AG04450 (cell line): ENCODE measurements around the gene MX1. TPM values are rescaled to one million over a fixed set of nuclear protein-coding genes. Genes with fewer than 3 reads are reported as not detected.

Experiments used
- CTCF ChIA-PET: fragments of 300-600, 350-600 bp; formaldehyde crosslinking; extraction: SDS; loops from one replicate; lab custom pipeline; 2022; ENCODE audit warnings: antibody characterized with exemption, inconsistent platforms; lab: Charles Lee
- POLR2A ChIA-PET: fragments of 350-600 bp; formaldehyde crosslinking; extraction: SDS; loops from one replicate; lab custom pipeline; 2021; ENCODE audit warnings: antibody characterized with exemption, inconsistent platforms; lab: Yijun Ruan, JAX
- DNase-seq: peaks from one replicate; pipeline ENCODE4 v3.0.0-alpha.2; 2011; ENCODE audit warnings: low read depth, low spot score
- H3K27ac ChIP-seq: one replicate; pipeline ENCODE4 v1.5.1; 2012; ENCODE audit warnings: low read depth, low read length, control low read depth
- H3K27me3 ChIP-seq: one replicate; pipeline ENCODE4 v1.6.0; 2012; ENCODE audit warnings: low read length; ENCODE audit not compliant: control insufficient read depth, insufficient read depth
- H3K4me3 ChIP-seq: 2 replicates; pipeline ENCODE4 v1.5.1; 2011; ENCODE audit warnings: mild to moderate bottlenecking, low read depth, low read length, control low read depth
- H3K9me3 ChIP-seq: 2 replicates; pipeline ENCODE4 v1.5.1; 2012; ENCODE audit warnings: low read length; ENCODE audit not compliant: control insufficient read depth, insufficient read depth
- CTCF ChIP-seq: IDR thresholded peaks from 2 replicates; pipeline ENCODE4 v1.5.1; 2011; ENCODE audit warnings: low read depth, low read length, control low read depth, inconsistent platforms
- polyA plus RNA-seq: library from polyadenylated mRNA; depleted of rRNA; stranded (reverse); fragments of >200 nt; gene quantifications from 2 replicates; pipeline ENCODE4 v1.2.3, GENCODE V29; 2011

MX1 gene
- polyA plus RNA-seq, 1 experiment, result 1.3 TPM

GRCh38 chr21:41459884-41460534 lies 34.0 kb downstream of the MX1 start:
- CTCF ChIA-PET, result interaction anchor here (1.0 to 6.5 kb wide), 2 partner anchors 173 to 177 kb away, joined by 4 to 66 read pairs; no protein-coding TSS in a partner anchor
- H3K9me3 ChIP-seq, result no peaks in the 10 kb centered on the region; the same call in 1 of the 2 replicates
- POLR2A ChIA-PET, result no interaction called here
- no peak for TF ChIP-seq CTCF
- no peak overlapping the region for H3K4me3 ChIP-seq
- peaks cover 2% of the 10 kb centered on the region for H3K27me3 ChIP-seq
- no peak for DNase-seq
- no peak overlapping the region for H3K27ac ChIP-seq

GRCh38 chr21:41460578-41461527 lies 34.8 kb downstream of the MX1 start:
- DNase-seq, result peak; percentile 43
- no peaks in the 10 kb centered on the region; the same call in 1 of the 2 replicates for H3K9me3 ChIP-seq
- ChIA-PET CTCF (interaction anchor here (1.0 to 6.5 kb wide), 2 partner anchors 174 to 177 kb away, joined by 4 to 66 read pairs; no protein-coding TSS in a partner anchor), POLR2A (no interaction called here)
- no peak overlapping the region for H3K27ac ChIP-seq
- no peak overlapping the region for H3K4me3 ChIP-seq
- H3K27me3 ChIP-seq, result peaks cover 2% of the 10 kb centered on the region
- peak; percentile 90 for TF ChIP-seq CTCF

- ChIA-PET CTCF (no interaction called here), POLR2A (no interaction called here)
- DNase-seq, result no peak
- peaks cover 4% of the 10 kb centered on the region; the same call in 1 of the 2 replicates for H3K9me3 ChIP-seq
- peaks cover 2% of the 10 kb centered on the region for H3K27me3 ChIP-seq
- TF ChIP-seq CTCF, result no peak
- no peak overlapping the region for H3K27ac ChIP-seq
- no peak overlapping the region for H3K4me3 ChIP-seq
Observed at GRCh38 chr21:41465176-41465781, 39.2 kb downstream of the MX1 start.

- Histone ChIP-seq H3K27me3 (peaks cover 5% of the 10 kb centered on the region), H3K4me3 (no peak overlapping the region), H3K9me3 (peaks cover 4% of the 10 kb centered on the region; the same call in 1 of the 2 replicates), H3K27ac (no peak overlapping the region)
- no peak for TF ChIP-seq CTCF
- ChIA-PET CTCF (no interaction called here), POLR2A (no interaction called here)
- no peak for DNase-seq
Observed at GRCh38 chr21:41466024-41466820, 40.2 kb downstream of the MX1 start.
